Mammary epithelial cell (primary cell): ENCODE data around the gene PDZK1IP1.

Experiments
- CTCF ChIP-seq, 2 donors: IDR thresholded peaks in 1 of 2; conservative IDR thresholded peaks in 1 of 2; 2 replicates each; pipeline ENCODE4 v1.5.1; 2011 to 2012; ENCODE audit warnings: inconsistent platforms in 2 of 2, low read length in 2 of 2, mild to moderate bottlenecking in 2 of 2, control low read depth in 1 of 2, low read depth in 1 of 2; ENCODE audit not compliant: insufficient read depth in 1 of 2; ENCODE audit errors: extremely low read depth in 1 of 2
- EZH2 ChIP-seq: IDR thresholded peaks from 2 replicates; pipeline ENCODE4 v1.6.1; 2012; ENCODE audit warnings: low read length, inconsistent platforms, borderline replicate concordance

GRCh38 chr1:47230692-47231300 is 41.0 kb upstream of the PDZK1IP1 start:
- no peak for TF ChIP-seq CTCF (conservative IDR thresholded peaks at IDR 0.05 in 1 of 2, IDR thresholded peaks at IDR 0.05 in 1 of 2; ENCODE audit: extremely low read depth in 1 of 2, insufficient read depth in 1 of 2, low read depth in 1 of 2, low read length in 2 of 2)
- TF ChIP-seq EZH2: peak; percentile 77
